VCaP (cell line): ENCODE results near the gene NOP56.

Source experiments
- H3K27ac ChIP-seq: fragments of 450-650 bp; 2 replicates; pipeline ENCODE4 v1.5.1; 2017
- TF ChIP-seq, protein P1 (sequence below): fragments of 450-650 bp; conservative IDR thresholded peaks from 2 replicates; pipeline ENCODE4 v1.5.1; 2017; ENCODE audit warnings: mild to moderate bottlenecking, moderate library complexity

Gene NOP56

GRCh38 chr20:2610941-2611720, 41.3 kb upstream of the NOP56 start:
- TF ChIP-seq, protein P1, sequence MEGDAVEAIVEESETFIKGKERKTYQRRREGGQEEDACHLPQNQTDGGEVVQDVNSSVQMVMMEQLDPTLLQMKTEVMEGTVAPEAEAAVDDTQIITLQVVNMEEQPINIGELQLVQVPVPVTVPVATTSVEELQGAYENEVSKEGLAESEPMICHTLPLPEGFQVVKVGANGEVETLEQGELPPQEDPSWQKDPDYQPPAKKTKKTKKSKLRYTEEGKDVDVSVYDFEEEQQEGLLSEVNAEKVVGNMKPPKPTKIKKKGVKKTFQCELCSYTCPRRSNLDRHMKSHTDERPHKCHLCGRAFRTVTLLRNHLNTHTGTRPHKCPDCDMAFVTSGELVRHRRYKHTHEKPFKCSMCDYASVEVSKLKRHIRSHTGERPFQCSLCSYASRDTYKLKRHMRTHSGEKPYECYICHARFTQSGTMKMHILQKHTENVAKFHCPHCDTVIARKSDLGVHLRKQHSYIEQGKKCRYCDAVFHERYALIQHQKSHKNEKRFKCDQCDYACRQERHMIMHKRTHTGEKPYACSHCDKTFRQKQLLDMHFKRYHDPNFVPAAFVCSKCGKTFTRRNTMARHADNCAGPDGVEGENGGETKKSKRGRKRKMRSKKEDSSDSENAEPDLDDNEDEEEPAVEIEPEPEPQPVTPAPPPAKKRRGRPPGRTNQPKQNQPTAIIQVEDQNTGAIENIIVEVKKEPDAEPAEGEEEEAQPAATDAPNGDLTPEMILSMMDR, result no peak
- no peak overlapping the region for H3K27ac ChIP-seq

- TF ChIP-seq, protein P1, result no peak
- no peak overlapping the region for H3K27ac ChIP-seq
Measured at GRCh38 chr20:2612073-2612472, 40.4 kb upstream of the NOP56 start.

DNA sequence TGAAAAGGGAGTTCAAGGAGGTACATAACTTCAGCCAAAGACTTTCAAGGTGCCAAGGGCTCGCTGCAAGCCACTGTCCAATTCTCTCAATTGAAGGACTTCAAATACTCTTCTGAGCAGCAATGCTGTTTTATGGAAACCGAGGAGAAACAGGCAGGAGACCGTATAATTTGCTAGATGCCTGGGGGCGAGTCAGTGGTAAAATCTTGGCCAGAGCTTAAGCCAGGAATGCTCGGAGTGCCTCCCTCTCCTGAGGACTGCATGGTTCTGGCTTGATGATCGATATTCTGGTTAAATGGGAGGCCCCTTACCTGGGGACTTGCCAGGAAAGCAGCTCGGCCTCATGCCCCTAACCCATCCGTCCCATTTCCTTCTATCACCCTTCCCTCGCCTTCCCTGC, 35.8 kb upstream of the NOP56 start:
- TF ChIP-seq, protein P1, result no peak
- H3K27ac ChIP-seq, result no peak overlapping the region

GRCh38 chr20:2617099-2617714, 35.2 kb upstream of the NOP56 start:
- TF ChIP-seq, protein P1, result no peak
- no peak overlapping the region for H3K27ac ChIP-seq

- H3K27ac ChIP-seq, result no peak overlapping the region
- TF ChIP-seq, protein P1, result no peak
Measured at GRCh38 chr20:2618815-2619214, 33.6 kb upstream of the NOP56 start.

- no peak overlapping the region for H3K27ac ChIP-seq
- TF ChIP-seq, protein P1, result no peak
Measured at GRCh38 chr20:2619337-2619736, 33.1 kb upstream of the NOP56 start.

DNA sequence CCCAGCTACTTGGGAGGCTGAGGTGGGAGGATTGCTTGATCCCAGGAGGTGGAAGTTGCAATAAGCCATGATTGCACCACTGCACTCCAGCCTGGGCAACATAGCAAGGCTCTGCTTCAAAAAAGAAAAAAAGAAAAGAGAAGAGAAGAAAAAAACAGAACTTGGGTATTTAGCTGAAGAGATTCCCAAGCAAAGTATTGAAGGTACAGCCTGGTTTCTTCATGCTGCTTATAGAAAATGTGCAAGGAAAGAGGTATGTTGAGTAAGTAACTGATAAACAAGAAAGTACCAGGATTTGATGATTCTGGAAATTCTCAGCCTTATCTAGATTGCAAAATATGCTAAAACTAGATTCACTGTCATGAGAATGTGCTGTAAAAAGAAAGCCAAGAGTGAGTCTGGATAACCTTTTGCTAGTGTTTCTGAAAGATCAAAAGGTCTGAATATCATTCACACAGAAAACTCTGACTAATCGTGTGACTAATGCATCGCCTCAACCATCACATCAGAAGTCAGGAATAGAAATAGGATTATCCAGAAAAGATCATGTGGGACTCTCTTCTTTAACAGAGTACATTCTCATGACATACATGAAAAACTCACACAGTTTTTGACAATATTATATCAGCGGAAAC, 32.4 kb upstream of the NOP56 start:
- TF ChIP-seq, protein P1, result no peak
- no peak overlapping the region for H3K27ac ChIP-seq
